Natural killer cell (primary cell): Measurements from ENCODE around the gene GYS1. TPM values are rescaled to one million over a fixed set of nuclear protein-coding genes. Genes with fewer than 3 reads are reported as not detected.
"Not testable (repeated sequence)": the region's sequence is repeated elsewhere in the genome, so short reads cannot be mapped to it uniquely, and the experiment has no call there.

Source experiments
- ATAC-seq, 3 donors: fragments of 150-1000 bp in 2 of 3; fragments of 200-7000 bp in 1 of 3; cut with Tn5 transposase; 1 replicate in 1 of 3; 2 replicates in 2 of 3; pipeline ENCODE4 v1.10.0; 2021; ENCODE audit warnings: mild to moderate bottlenecking in 2 of 3, moderate library complexity in 2 of 3
- DNase-seq, 2 donors: peaks; one replicate each; pipeline versions ENCODE4 v3.0.0 to v3.0.0-alpha.2; 2013 to 2021; ENCODE audit warnings: mixed read lengths in 1 of 2
- H3K27ac ChIP-seq: one replicate; pipeline ENCODE4 v1.5.1; 2013; ENCODE audit warnings: mild to moderate bottlenecking, low read length
- H3K27me3 ChIP-seq: one replicate; pipeline ENCODE4 v1.6.1; 2013; ENCODE audit warnings: low read length; ENCODE audit not compliant: control insufficient read depth, insufficient read depth
- H3K36me3 ChIP-seq: one replicate; pipeline ENCODE4 v1.6.1; 2013; ENCODE audit warnings: low read length; ENCODE audit not compliant: control insufficient read depth, insufficient read depth
- H3K4me1 ChIP-seq: one replicate; pipeline ENCODE4 v1.6.1; 2013; ENCODE audit warnings: low read length; ENCODE audit not compliant: control insufficient read depth, insufficient read depth
- H3K4me3 ChIP-seq: one replicate; pipeline ENCODE4 v1.5.1; 2013; ENCODE audit warnings: low read length
- H3K9me3 ChIP-seq: one replicate; pipeline ENCODE4 v1.6.1; 2013; ENCODE audit warnings: low read length; ENCODE audit not compliant: control insufficient read depth, insufficient read depth
- H3K27ac Mint-ChIP-seq, 2 donors: one replicate each; pipeline ENCODE4 v1.8.0; 2022; ENCODE audit warnings: mild to moderate bottlenecking in 2 of 2, mixed read lengths in 2 of 2, moderate library complexity in 1 of 2
- H3K27me3 Mint-ChIP-seq, 2 donors: one replicate each; pipeline ENCODE4 v1.8.0; 2022; ENCODE audit warnings: low read depth in 2 of 2, mixed read lengths in 2 of 2
- H3K36me3 Mint-ChIP-seq: one replicate; pipeline ENCODE4 v1.8.0; 2022; ENCODE audit warnings: mixed read lengths
- H3K4me1 Mint-ChIP-seq, 2 donors: one replicate each; pipeline ENCODE4 v1.8.0; 2022; ENCODE audit warnings: mixed read lengths in 2 of 2
- H3K4me3 Mint-ChIP-seq: one replicate; pipeline ENCODE4 v1.8.0; 2022; ENCODE audit warnings: mild to moderate bottlenecking, moderate library complexity, mixed read lengths
- H3K9me3 Mint-ChIP-seq, 2 donors: one replicate each; pipeline ENCODE4 v1.8.0; 2022; ENCODE audit warnings: mixed read lengths in 2 of 2
- WGBS: methylation state at CpG from one replicate; pipeline ENCODE4 v1.1.7; 2013; ENCODE audit warnings: missing lambda C conversion rate; ENCODE audit not compliant: insufficient coverage; 5-methylcytosine and 5-hydroxymethylcytosine counted together
- intact Hi-C: fragments of 100-400 bp; cut with micrococcal nuclease; formaldehyde crosslinking; loops from one replicate; pipeline ENCODE4 v1.14.2; 2022
- total RNA-seq, 4 donors: library from RNA; stranded (reverse); fragments of 120-200 nt in 1 of 4; gene quantifications; one replicate each; pipeline versions ENCODE4 v1.2.3 to v1.2.4, GENCODE V29; 2013 to 2022

GYS1 gene
- total RNA-seq, 3 donors from 2014 or later (not counting 1 experiment from before 2014, with no cell fraction given) = 31.6 to 34.5 (median 34.4) TPM

DNA sequence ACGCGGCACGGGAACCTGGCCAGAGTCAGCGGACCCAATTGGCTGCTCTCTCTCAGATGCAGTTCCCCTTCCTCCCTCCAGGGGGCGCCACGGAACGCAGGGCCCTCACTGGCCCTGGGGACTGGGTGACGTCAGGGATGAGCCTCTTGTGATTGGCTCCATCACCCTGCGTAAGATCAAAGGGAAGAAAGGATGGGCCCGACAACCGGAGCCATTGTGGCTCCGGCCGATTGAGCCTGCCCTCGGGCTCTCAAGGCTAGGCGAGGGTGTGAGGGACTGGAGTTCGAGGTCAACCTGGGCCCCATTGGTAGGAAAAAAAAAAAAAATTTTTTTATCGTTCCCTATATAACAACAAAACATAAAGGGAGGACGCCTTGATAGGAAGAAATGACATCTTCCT, 43.7 kb upstream of the GYS1 start, which contains the start of gene CGB1:
Gene CGB1 (minus strand): TSS at position 81 of the 400 bp plus-strand sequence. CDS start 184 bp downstream, outside the sequence.
- H3K27ac Mint-ChIP-seq, H3K27me3 ChIP-seq, H3K4me3 Mint-ChIP-seq, H3K36me3 Mint-ChIP-seq, H3K4me1 ChIP-seq, H3K9me3 ChIP-seq, ATAC-seq, H3K4me3 ChIP-seq, intact Hi-C loops, H3K27ac ChIP-seq, H3K27me3 Mint-ChIP-seq, H3K36me3 ChIP-seq, H3K4me1 Mint-ChIP-seq, H3K9me3 Mint-ChIP-seq: not testable (repeated sequence)
- DNase-seq = peak in 1 of 2 donors; percentile 49
- WGBS = 60% methylated on average over 9 of the region's 18 CpGs

- H3K36me3 ChIP-seq, intact Hi-C loops, H3K4me1 ChIP-seq, H3K4me3 ChIP-seq, H3K4me3 Mint-ChIP-seq, H3K27me3 Mint-ChIP-seq, H3K27ac ChIP-seq, H3K27ac Mint-ChIP-seq, H3K36me3 Mint-ChIP-seq, H3K9me3 ChIP-seq, H3K9me3 Mint-ChIP-seq, H3K27me3 ChIP-seq, H3K4me1 Mint-ChIP-seq: not testable (repeated sequence)
- ATAC-seq (peak in 2 of 3 donors; percentile 52 to 66), DNase-seq (peak in 1 of 2 donors; percentile 65)
- 36% methylated on average over 23 of the region's 28 CpGs for WGBS
Measured at GRCh38 chr19:49031642-49032301, 38.7 kb upstream of the GYS1 start, which contains the start of gene CGB2. TSS of gene CGB2 (plus strand) at chr19:49031890. CDS start at chr19:49032096, 206 bp downstream.

DNA sequence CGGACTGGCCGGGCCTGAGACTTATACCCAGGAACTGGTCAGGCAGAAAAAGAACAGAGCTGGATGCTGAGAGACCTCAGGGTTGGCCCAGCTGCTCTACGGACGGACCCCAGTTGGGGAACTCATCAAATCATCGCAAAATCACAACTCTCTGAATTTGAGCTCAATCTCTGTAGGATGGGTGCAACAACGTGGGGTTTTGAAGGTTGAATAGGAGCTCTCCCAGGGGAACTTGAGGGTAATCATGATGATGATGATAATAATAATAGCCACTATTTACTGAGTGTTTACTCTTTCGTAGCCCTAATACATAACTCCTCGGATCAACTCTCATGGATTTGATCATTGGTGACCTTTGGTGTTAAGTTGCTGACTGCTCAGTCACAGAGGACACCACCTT, 37.2 kb upstream of the GYS1 start:
- H3K27ac Mint-ChIP-seq, H3K27ac ChIP-seq, ATAC-seq, H3K4me3 Mint-ChIP-seq, H3K9me3 ChIP-seq, DNase-seq, H3K4me1 ChIP-seq, intact Hi-C loops, H3K27me3 Mint-ChIP-seq, H3K4me1 Mint-ChIP-seq, H3K36me3 ChIP-seq, H3K9me3 Mint-ChIP-seq, H3K36me3 Mint-ChIP-seq, H3K4me3 ChIP-seq, H3K27me3 ChIP-seq: not testable (repeated sequence)
- WGBS = 93% methylated on average over 2 of the region's 8 CpGs

GRCh38 chr19:49029749-49030148, 36.6 kb upstream of the GYS1 start:
- H3K27ac Mint-ChIP-seq, ATAC-seq, intact Hi-C loops, DNase-seq, H3K27me3 ChIP-seq, H3K36me3 Mint-ChIP-seq, H3K4me3 Mint-ChIP-seq, H3K27me3 Mint-ChIP-seq, H3K9me3 ChIP-seq, H3K27ac ChIP-seq, H3K36me3 ChIP-seq, H3K9me3 Mint-ChIP-seq, H3K4me1 ChIP-seq, H3K4me1 Mint-ChIP-seq, H3K4me3 ChIP-seq: not testable (repeated sequence)
- WGBS = 90% methylated on average over 12 of the region's 14 CpGs

DNA sequence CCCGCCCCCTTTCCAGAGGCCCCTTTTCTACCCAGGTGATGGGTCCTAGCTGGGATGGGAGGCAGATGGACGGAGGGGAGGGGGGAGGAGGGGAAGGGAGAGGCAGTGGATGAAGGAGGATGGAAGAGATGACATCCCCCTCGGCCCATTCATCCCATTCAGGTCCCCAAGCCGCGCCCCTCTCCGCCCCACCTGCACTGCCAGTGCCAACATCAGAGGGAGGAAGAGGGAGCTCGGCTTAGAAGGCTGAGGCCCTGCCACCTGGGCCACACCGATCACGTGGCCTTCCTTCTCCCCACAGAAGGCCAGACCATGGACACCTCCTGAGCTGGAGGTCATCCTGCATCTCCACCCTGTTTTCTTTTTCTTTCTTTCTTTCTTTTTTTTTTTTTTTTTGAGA, 35.6 kb upstream of the GYS1 start:
- not testable (repeated sequence) for H3K27me3 Mint-ChIP-seq, H3K4me1 Mint-ChIP-seq

DNA sequence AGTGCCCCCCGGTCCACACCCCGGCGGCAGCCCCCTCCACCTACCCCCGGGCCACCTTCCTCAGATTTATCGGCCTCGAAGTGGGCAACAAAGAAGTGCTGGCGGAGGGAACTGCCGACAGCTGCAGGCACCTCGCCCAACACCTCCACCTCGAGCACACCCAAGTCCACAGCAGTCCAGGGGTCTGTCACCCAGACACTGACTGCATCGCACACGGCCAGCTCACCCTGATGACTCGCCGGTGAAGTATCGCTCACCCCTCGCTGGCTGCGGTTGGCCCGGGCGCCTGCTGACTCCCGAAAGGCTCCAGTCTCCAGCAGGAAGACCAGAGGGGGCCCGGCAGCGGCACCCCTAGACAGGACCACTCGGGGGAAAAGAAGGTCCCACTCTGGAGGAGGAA, 32.5 kb upstream of the GYS1 start:
- H3K9me3 Mint-ChIP-seq, H3K36me3 Mint-ChIP-seq, H3K4me3 ChIP-seq, H3K27ac Mint-ChIP-seq, H3K4me3 Mint-ChIP-seq, H3K9me3 ChIP-seq, H3K4me1 ChIP-seq, ATAC-seq, H3K27me3 Mint-ChIP-seq, H3K27me3 ChIP-seq, DNase-seq, H3K4me1 Mint-ChIP-seq, H3K27ac ChIP-seq, intact Hi-C loops, H3K36me3 ChIP-seq: not testable (repeated sequence)
- 90% methylated on average over 22 of the region's 23 CpGs for WGBS

More for the DNA sequence above, 35.6 kb upstream of the GYS1 start:
- H3K4me3 Mint-ChIP-seq, H3K27me3 ChIP-seq, DNase-seq, H3K36me3 ChIP-seq, H3K9me3 Mint-ChIP-seq, H3K36me3 Mint-ChIP-seq, ATAC-seq, H3K27ac Mint-ChIP-seq, H3K4me1 ChIP-seq, intact Hi-C loops, H3K9me3 ChIP-seq, H3K27ac ChIP-seq, H3K4me3 ChIP-seq: not testable (repeated sequence)
- 88% methylated on average over 2 of the region's 9 CpGs for WGBS

DNA sequence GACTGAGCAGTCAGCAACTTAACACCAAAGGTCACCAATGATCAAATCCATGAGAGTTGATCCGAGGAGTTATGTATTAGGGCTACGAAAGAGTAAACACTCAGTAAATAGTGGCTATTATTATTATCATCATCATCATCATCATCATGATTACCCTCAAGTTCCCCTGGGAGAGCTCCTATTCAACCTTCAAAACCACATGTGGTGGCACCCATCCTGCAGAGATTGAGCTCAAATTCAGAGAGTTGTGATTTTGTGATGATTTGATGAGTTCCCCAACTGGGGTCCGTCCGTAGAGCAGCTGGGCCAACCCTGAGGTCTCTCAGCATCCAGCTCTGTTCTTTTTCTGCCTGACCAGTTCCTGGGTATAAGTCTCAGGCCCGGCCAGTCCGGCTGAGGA, 32.0 kb upstream of the GYS1 start:
- H3K27me3 Mint-ChIP-seq, H3K27ac ChIP-seq, H3K27ac Mint-ChIP-seq, H3K36me3 ChIP-seq, H3K36me3 Mint-ChIP-seq, H3K9me3 Mint-ChIP-seq, intact Hi-C loops, H3K9me3 ChIP-seq, H3K4me1 Mint-ChIP-seq, H3K4me1 ChIP-seq, H3K27me3 ChIP-seq, H3K4me3 ChIP-seq, DNase-seq, ATAC-seq, H3K4me3 Mint-ChIP-seq: not testable (repeated sequence)
- no CpG with 5 or more reads among the region's 6 CpGs for WGBS

GRCh38 chr19:49024233-49024632, 31.1 kb upstream of the GYS1 start, which contains the start of gene CGB3:
TSS of gene CGB3 (minus strand) at chr19:49024333. CDS start at chr19:49023971, 362 bp downstream.
- H3K4me1 Mint-ChIP-seq = peaks cover 7 to 14% of the 10 kb centered on the region in 2 donors
- H3K27me3 Mint-ChIP-seq, H3K27ac Mint-ChIP-seq, H3K4me3 ChIP-seq, H3K36me3 ChIP-seq, H3K27me3 ChIP-seq, H3K27ac ChIP-seq, intact Hi-C loops, H3K36me3 Mint-ChIP-seq, DNase-seq, ATAC-seq, H3K4me3 Mint-ChIP-seq, H3K9me3 Mint-ChIP-seq, H3K9me3 ChIP-seq: not testable (repeated sequence)
- WGBS = no CpG with 5 or more reads among the region's 15 CpGs
- H3K4me1 ChIP-seq = peaks cover 15% of the 10 kb centered on the region
